Nephron (organoid): ENCODE measurements around the gene ZFP69.
A peak's percentile ranks its signal among the peaks of the same experiment; 100 is the strongest.

ENCODE experiments used
- H3K27ac Mint-ChIP-seq, 3 experiments: 2 replicates each; pipeline ENCODE4 v1.8.0; 2020; ENCODE audit warnings: mixed read lengths in 3 of 3, mild to moderate bottlenecking in 2 of 3, moderate library complexity in 1 of 3
- H3K27me3 Mint-ChIP-seq: 2 replicates; pipeline ENCODE4 v1.8.0; 2021; ENCODE audit warnings: low read depth, mild to moderate bottlenecking, moderate library complexity, mixed read lengths
- H3K36me3 Mint-ChIP-seq: 2 replicates; pipeline ENCODE4 v1.8.0; 2020; ENCODE audit warnings: low read depth, mixed read lengths
- H3K4me1 Mint-ChIP-seq: 2 replicates; pipeline ENCODE4 v1.8.0; 2020; ENCODE audit warnings: mixed read lengths
- H3K4me3 Mint-ChIP-seq, 3 experiments: 2 replicates each; pipeline ENCODE4 v1.8.0; 2020; ENCODE audit warnings: mild to moderate bottlenecking in 3 of 3, mixed read lengths in 3 of 3, moderate library complexity in 2 of 3
- H3K9me3 Mint-ChIP-seq: 2 replicates; pipeline ENCODE4 v1.8.0; 2020; ENCODE audit warnings: mixed read lengths
- TF ChIP-seq, protein P1 (sequence below), 3 experiments: fragments of 200-600 bp; sonication (generic); IDR thresholded peaks; one replicate each; pipeline ENCODE4 v1.5.0; 2021; ENCODE audit warnings: antibody characterized with exemption in 3 of 3; ENCODE audit not compliant: unreplicated experiment in 3 of 3

The ZFP69 gene

GRCh38 chr1:40454873-40455272 is 22.2 kb upstream of the ZFP69 start:
- H3K27ac Mint-ChIP-seq = no peak overlapping the region
- no peak overlapping the region for H3K4me3 Mint-ChIP-seq
- peaks cover 87% of the 10 kb centered on the region for H3K9me3 Mint-ChIP-seq
- H3K27me3 Mint-ChIP-seq = no peaks in the 10 kb centered on the region
- H3K36me3 Mint-ChIP-seq = peaks cover 95% of the 10 kb centered on the region
- TF ChIP-seq, protein P1, sequence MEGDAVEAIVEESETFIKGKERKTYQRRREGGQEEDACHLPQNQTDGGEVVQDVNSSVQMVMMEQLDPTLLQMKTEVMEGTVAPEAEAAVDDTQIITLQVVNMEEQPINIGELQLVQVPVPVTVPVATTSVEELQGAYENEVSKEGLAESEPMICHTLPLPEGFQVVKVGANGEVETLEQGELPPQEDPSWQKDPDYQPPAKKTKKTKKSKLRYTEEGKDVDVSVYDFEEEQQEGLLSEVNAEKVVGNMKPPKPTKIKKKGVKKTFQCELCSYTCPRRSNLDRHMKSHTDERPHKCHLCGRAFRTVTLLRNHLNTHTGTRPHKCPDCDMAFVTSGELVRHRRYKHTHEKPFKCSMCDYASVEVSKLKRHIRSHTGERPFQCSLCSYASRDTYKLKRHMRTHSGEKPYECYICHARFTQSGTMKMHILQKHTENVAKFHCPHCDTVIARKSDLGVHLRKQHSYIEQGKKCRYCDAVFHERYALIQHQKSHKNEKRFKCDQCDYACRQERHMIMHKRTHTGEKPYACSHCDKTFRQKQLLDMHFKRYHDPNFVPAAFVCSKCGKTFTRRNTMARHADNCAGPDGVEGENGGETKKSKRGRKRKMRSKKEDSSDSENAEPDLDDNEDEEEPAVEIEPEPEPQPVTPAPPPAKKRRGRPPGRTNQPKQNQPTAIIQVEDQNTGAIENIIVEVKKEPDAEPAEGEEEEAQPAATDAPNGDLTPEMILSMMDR (IDR thresholded peaks at IDR 0.05; ENCODE audit: unreplicated experiment in 3 of 3) = no peak
- H3K4me1 Mint-ChIP-seq = peaks cover 11% of the 10 kb centered on the region

- TF ChIP-seq, protein P1 (IDR thresholded peaks at IDR 0.05; ENCODE audit: unreplicated experiment in 3 of 3) = no peak
- Mint-ChIP-seq H3K36me3 (peaks cover 100% of the 10 kb centered on the region), H3K4me1 (no peaks in the 10 kb centered on the region), H3K27me3 (no peaks in the 10 kb centered on the region), H3K27ac (no peak overlapping the region), H3K9me3 (peaks cover 81% of the 10 kb centered on the region), H3K4me3 (no peak overlapping the region)
These were observed 14.0 kb upstream of the ZFP69 start for GRCh38 chr1:40462956-40463590.

- H3K9me3 Mint-ChIP-seq = peaks cover 81% of the 10 kb centered on the region
- no peaks in the 10 kb centered on the region for H3K4me1 Mint-ChIP-seq
- peaks cover 3% of the 10 kb centered on the region for H3K27me3 Mint-ChIP-seq
- no peak overlapping the region for H3K27ac Mint-ChIP-seq
- TF ChIP-seq, protein P1 (IDR thresholded peaks at IDR 0.05; ENCODE audit: unreplicated experiment in 3 of 3) = no peak
- H3K36me3 Mint-ChIP-seq = peaks cover 68% of the 10 kb centered on the region
- no peak overlapping the region for H3K4me3 Mint-ChIP-seq
These were observed 7.8 kb upstream of the ZFP69 start for GRCh38 chr1:40469327-40469726.

DNA sequence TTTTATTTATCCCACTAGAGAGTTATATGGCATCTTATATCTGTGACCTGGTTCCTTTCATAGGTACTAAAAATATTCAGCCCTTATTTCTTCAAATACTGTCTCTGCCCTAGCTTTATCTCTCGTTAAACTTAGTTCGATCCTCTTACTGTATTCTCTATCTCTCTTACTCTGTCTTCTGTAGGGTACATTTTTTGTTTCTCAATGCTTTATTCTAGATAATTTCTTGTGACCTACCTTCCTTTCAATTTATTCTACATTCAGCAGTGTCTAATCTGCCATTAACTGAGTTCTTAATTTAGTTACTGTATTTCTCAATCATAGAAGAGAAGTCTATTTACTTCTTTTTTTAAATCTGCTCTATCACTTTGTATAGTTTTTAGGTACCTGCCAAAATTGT is 1.8 kb upstream of the ZFP69 start:
- Mint-ChIP-seq H3K4me1 (peaks cover 18% of the 10 kb centered on the region), H3K27ac (no peak overlapping the region), H3K27me3 (peaks cover 3% of the 10 kb centered on the region), H3K36me3 (peaks cover 34% of the 10 kb centered on the region), H3K9me3 (peaks cover 52% of the 10 kb centered on the region), H3K4me3 (no peak overlapping the region)
- TF ChIP-seq, protein P1 (IDR thresholded peaks at IDR 0.05; ENCODE audit: unreplicated experiment in 3 of 3) = no peak

- H3K36me3 Mint-ChIP-seq = peaks cover 51% of the 10 kb centered on the region
- H3K27me3 Mint-ChIP-seq = no peaks in the 10 kb centered on the region
- TF ChIP-seq, protein P1 (IDR thresholded peaks at IDR 0.05; ENCODE audit: unreplicated experiment in 3 of 3) = no peak
- peaks cover 51% of the 10 kb centered on the region for H3K9me3 Mint-ChIP-seq
- H3K4me1 Mint-ChIP-seq = peaks cover 18% of the 10 kb centered on the region
- H3K4me3 Mint-ChIP-seq = peak overlapping the region; percentile 89 to 96 (median 95)
- H3K27ac Mint-ChIP-seq = peak overlapping the region; percentile 87 to 91 (median 89)
These were observed 576 bp downstream of the ZFP69 start for GRCh38 chr1:40477678-40478053.

GRCh38 chr1:40478276-40478675 is 1.2 kb downstream of the ZFP69 start:
- H3K9me3 Mint-ChIP-seq = peaks cover 48% of the 10 kb centered on the region
- peaks cover 18% of the 10 kb centered on the region for H3K4me1 Mint-ChIP-seq
- no peaks in the 10 kb centered on the region for H3K27me3 Mint-ChIP-seq
- TF ChIP-seq, protein P1 (IDR thresholded peaks at IDR 0.05; ENCODE audit: unreplicated experiment in 3 of 3) = no peak
- H3K27ac Mint-ChIP-seq = peak overlapping the region; percentile 87 to 91 (median 89)
- H3K4me3 Mint-ChIP-seq = peak overlapping the region; percentile 89 to 96 (median 95)
- H3K36me3 Mint-ChIP-seq = peaks cover 52% of the 10 kb centered on the region
